MM.1S (cell line): ENCODE data around the gene TEAD2.

Experiments
- DNase-seq: peaks from one replicate; pipeline ENCODE4 v3.0.0-alpha.2; 2015
- H2AFZ ChIP-seq: fragments of 300-600 bp; sonication (generic); 2 replicates; pipeline ENCODE4 v1.6.0; 2016; ENCODE audit warnings: antibody characterized with exemption, low read length
- H3F3A ChIP-seq: fragments of 300-600 bp; sonication (generic); 2 replicates; pipeline ENCODE4 v1.6.1; 2016; ENCODE audit warnings: mild to moderate bottlenecking, antibody characterized with exemption, low read length, moderate library complexity, mixed read lengths; ENCODE audit not compliant: insufficient read depth
- H3K27ac ChIP-seq: fragments of 300-600 bp; sonication (generic); 2 replicates; pipeline ENCODE4 v1.5.1; 2016; ENCODE audit warnings: mild to moderate bottlenecking, low read length
- H3K27me3 ChIP-seq: fragments of 300-600 bp; sonication (generic); replicated peaks from 2 replicates; pipeline ENCODE4 v1.6.0; 2016; ENCODE audit warnings: low read length; ENCODE audit not compliant: insufficient read depth
- H3K36me3 ChIP-seq: fragments of 300-600 bp; sonication (generic); replicated peaks from 2 replicates; pipeline ENCODE4 v1.6.1; 2016; ENCODE audit warnings: mild to moderate bottlenecking, low read length, mixed read lengths; ENCODE audit not compliant: insufficient read depth
- H3K4me1 ChIP-seq: fragments of 300-600 bp; sonication (generic); 2 replicates; pipeline ENCODE4 v1.6.1; 2016; ENCODE audit warnings: low read length, mixed read lengths
- H3K4me2 ChIP-seq: fragments of 300-600 bp; sonication (generic); 2 replicates; pipeline ENCODE4 v1.6.0; 2016; ENCODE audit warnings: low read depth, low read length
- H3K4me3 ChIP-seq: fragments of 300-600 bp; sonication (generic); 2 replicates; pipeline ENCODE4 v1.5.1; 2016; ENCODE audit warnings: low read length, mixed read lengths
- H3K79me2 ChIP-seq: fragments of 300-600 bp; sonication (generic); 2 replicates; pipeline ENCODE4 v1.6.1; 2016; ENCODE audit warnings: mixed run types, low read length, mixed read lengths
- H3K9ac ChIP-seq: fragments of 300-600 bp; sonication (generic); 2 replicates; pipeline ENCODE4 v1.6.1; 2016; ENCODE audit warnings: low read length, mixed read lengths
- H3K9me2 ChIP-seq: fragments of 300-600 bp; sonication (generic); replicated peaks from 2 replicates; pipeline ENCODE4 v1.6.1; 2016; ENCODE audit warnings: mild to moderate bottlenecking, low read length, mixed read lengths; ENCODE audit not compliant: insufficient read depth
- H3K9me3 ChIP-seq: fragments of 300-600 bp; sonication (generic); replicated peaks from 2 replicates; pipeline ENCODE4 v1.6.1; 2016; ENCODE audit warnings: mild to moderate bottlenecking, low read length, mixed read lengths; ENCODE audit not compliant: insufficient read depth
- H4K20me1 ChIP-seq: fragments of 300-600 bp; sonication (generic); 2 replicates; pipeline ENCODE4 v1.6.1; 2016; ENCODE audit warnings: mild to moderate bottlenecking, low read length, moderate library complexity, mixed read lengths; ENCODE audit not compliant: insufficient read depth
- EZH2 ChIP-seq: fragments of 300-600 bp; sonication (generic); optimal IDR thresholded peaks from 2 replicates; pipeline ENCODE3; 2017; ENCODE audit warnings: low read depth, mild to moderate bottlenecking, antibody characterized with exemption, low read length, mixed read lengths
- EZH2phosphoT487 ChIP-seq: fragments of 300-600 bp; sonication (generic); IDR thresholded peaks from 2 replicates; pipeline ENCODE4 v1.6.1; 2018; ENCODE audit warnings: antibody characterized with exemption, low read length
- TF ChIP-seq, protein P1 (sequence below): fragments of 300-600 bp; sonication (generic); IDR thresholded peaks from 2 replicates; pipeline ENCODE4 v1.5.1; 2016; ENCODE audit warnings: antibody characterized with exemption, low read length, mixed read lengths

TEAD2 gene

DNA sequence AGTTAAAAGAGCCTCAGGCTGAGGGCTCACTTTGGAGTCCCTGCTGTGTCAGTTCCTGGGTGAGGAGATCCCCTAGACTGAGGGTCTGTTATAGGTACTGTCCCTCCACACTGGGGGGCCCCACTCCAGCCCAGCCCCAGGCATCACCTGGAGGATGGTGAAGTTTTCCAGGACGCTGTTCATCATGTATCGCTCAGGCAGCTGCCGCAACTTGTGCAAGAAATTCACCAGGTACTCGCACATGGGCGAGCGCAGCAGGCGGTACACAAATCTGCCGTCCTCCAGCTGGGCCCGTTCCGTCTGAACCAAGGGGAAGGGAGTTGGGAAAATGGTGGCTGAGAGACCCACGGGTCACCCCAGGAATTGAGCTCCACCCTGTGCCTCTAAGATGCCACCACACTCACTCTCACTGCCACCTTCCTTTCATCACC lies 19.9 kb downstream of the TEAD2 start:
- H3K27me3 ChIP-seq = no peaks in the 10 kb centered on the region; the same call in 1 of the 2 replicates

DNA sequence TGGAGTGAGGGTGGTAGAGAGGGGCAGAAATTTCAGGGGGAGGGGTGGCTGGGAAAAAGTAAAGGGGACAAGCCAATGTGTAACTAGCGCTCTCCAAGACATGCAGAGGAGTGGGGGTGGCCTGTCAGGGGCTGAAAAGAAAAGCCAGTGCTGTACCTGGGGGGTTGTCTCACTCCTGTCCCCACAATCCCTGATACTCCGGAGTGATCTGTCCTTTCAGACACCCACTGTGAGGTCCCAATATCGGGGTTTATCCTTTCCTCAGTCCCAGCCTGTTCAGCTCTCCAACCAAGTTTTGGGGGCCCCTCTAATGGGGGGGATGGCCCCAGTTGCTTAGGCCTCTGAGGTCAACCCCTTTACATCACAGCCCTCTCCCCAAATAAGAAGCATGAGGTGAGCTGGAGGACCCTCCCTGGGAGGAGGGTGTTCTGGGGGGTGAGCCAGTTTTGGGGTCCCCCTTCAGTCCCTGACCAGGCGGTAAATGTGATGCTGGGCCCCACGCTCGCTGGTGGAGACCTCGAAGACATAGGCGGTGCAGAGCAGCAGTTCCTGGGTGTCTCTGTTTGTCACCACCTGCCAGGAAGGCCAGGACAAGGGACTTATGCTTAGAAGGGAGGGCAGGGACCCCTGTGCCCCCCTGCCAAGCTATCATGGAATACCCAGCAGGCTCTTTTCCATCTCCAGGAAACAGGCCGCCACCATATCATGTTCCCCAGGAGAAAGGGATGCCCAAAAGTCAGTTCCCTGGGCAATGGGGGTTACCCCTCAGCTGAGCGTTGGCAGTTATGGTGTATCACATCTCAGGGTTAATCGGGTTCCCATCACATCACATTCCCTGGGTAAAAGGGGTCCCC lies 21.1 kb downstream of the TEAD2 start:
- TF ChIP-seq EZH2 = no peak
- TF ChIP-seq, protein P1, sequence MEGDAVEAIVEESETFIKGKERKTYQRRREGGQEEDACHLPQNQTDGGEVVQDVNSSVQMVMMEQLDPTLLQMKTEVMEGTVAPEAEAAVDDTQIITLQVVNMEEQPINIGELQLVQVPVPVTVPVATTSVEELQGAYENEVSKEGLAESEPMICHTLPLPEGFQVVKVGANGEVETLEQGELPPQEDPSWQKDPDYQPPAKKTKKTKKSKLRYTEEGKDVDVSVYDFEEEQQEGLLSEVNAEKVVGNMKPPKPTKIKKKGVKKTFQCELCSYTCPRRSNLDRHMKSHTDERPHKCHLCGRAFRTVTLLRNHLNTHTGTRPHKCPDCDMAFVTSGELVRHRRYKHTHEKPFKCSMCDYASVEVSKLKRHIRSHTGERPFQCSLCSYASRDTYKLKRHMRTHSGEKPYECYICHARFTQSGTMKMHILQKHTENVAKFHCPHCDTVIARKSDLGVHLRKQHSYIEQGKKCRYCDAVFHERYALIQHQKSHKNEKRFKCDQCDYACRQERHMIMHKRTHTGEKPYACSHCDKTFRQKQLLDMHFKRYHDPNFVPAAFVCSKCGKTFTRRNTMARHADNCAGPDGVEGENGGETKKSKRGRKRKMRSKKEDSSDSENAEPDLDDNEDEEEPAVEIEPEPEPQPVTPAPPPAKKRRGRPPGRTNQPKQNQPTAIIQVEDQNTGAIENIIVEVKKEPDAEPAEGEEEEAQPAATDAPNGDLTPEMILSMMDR = no peak
- no peak for TF ChIP-seq EZH2phosphoT487
- no peak for DNase-seq
- no peak overlapping the region for H3K9ac ChIP-seq
- no peaks in the 10 kb centered on the region for H4K20me1 ChIP-seq
- no peak overlapping the region for H3K27ac ChIP-seq
- H3K9me2 ChIP-seq = no peaks in the 10 kb centered on the region
- no peaks in the 10 kb centered on the region for H3K4me1 ChIP-seq
- no peak overlapping the region for H2AFZ ChIP-seq
- H3K27me3 ChIP-seq = no peaks in the 10 kb centered on the region; the same call in 1 of the 2 replicates
- no peak overlapping the region for H3K4me2 ChIP-seq
- no peaks in the 10 kb centered on the region for H3K9me3 ChIP-seq
- no peak overlapping the region for H3K4me3 ChIP-seq
- no peaks in the 10 kb centered on the region for H3K36me3 ChIP-seq
- no peaks in the 10 kb centered on the region for H3K79me2 ChIP-seq
- no peaks in the 10 kb centered on the region for H3F3A ChIP-seq

More for the DNA sequence above, 19.9 kb downstream of the TEAD2 start:
- Histone ChIP-seq H3K36me3 (no peaks in the 10 kb centered on the region), H3K4me2 (no peak overlapping the region), H3K4me1 (no peaks in the 10 kb centered on the region), H3F3A (no peaks in the 10 kb centered on the region), H4K20me1 (no peaks in the 10 kb centered on the region), H3K9me2 (no peaks in the 10 kb centered on the region), H3K9me3 (no peaks in the 10 kb centered on the region), H3K4me3 (no peak overlapping the region), H3K9ac (no peak overlapping the region), H2AFZ (no peak overlapping the region), H3K27ac (no peak overlapping the region), H3K79me2 (no peaks in the 10 kb centered on the region)
- no peak for DNase-seq
- TF ChIP-seq, protein P1 = no peak
- no peak for TF ChIP-seq EZH2phosphoT487

GRCh38 chr19:49340069-49340864 lies 21.9 kb downstream of the TEAD2 start:
- H3K36me3 ChIP-seq = no peaks in the 10 kb centered on the region
- no peaks in the 10 kb centered on the region for H4K20me1 ChIP-seq
- no peaks in the 10 kb centered on the region; the same call in 1 of the 2 replicates for H3K27me3 ChIP-seq
- H3K4me2 ChIP-seq = no peak overlapping the region
- H3K9me3 ChIP-seq = no peaks in the 10 kb centered on the region
- TF ChIP-seq EZH2phosphoT487 = no peak
- TF ChIP-seq EZH2 = no peak
- TF ChIP-seq, protein P1 = no peak
- H3K9ac ChIP-seq = no peak overlapping the region
- no peak overlapping the region for H2AFZ ChIP-seq
- H3K4me1 ChIP-seq = no peaks in the 10 kb centered on the region
- no peaks in the 10 kb centered on the region for H3F3A ChIP-seq
- H3K79me2 ChIP-seq = no peaks in the 10 kb centered on the region
- no peak overlapping the region for H3K27ac ChIP-seq
- no peaks in the 10 kb centered on the region for H3K9me2 ChIP-seq
- H3K4me3 ChIP-seq = no peak overlapping the region
- no peak for DNase-seq
